ENCODE measurements around the gene KANSL1L.

KANSL1L gene

DNA sequence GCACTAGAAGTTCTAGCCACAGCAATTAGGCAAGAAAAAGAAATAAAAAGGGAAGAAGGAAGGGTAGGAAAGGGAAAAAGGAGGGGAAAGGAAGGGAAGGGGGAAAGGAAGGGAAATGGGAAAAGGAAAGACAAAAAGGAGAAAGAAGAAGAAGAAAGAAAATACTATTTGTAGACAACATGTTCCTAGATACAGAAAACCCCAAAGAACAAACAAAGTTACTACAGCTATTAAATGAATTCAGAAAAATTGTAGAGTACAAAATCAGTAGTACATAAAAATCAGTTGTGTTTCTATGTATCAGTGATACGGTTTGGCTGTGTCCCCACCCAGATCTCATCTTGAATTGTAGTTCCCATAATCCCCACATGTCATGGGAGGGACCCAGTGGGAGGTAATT, 116.5 kb downstream of the KANSL1L start:
- DNase-seq: no peak

DNA sequence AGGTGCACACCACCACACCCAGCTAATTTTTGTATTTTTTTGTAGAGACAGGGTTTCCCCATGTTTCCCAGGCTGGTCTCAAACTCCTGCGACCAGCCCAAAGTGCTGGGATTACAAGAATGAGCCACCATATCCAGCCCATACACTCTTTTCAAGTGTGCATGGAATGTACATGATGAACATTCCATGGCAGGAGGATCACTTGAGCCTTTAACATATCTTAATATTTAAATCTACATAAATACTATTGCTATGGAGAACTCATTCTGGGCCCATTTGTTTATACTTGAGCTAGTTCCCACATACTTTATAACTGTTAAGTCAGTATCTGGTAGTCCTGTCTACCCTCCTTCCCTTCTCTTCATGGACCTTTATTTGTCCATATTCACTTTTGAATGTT, 120.3 kb downstream of the KANSL1L start:
- no peak for DNase-seq

GRCh38 chr2:210049831-210050230, 121.4 kb downstream of the KANSL1L start:
- no peak for DNase-seq

- no peak for DNase-seq
These were observed 124.2 kb downstream of the KANSL1L start for GRCh38 chr2:210046851-210047500.

DNA sequence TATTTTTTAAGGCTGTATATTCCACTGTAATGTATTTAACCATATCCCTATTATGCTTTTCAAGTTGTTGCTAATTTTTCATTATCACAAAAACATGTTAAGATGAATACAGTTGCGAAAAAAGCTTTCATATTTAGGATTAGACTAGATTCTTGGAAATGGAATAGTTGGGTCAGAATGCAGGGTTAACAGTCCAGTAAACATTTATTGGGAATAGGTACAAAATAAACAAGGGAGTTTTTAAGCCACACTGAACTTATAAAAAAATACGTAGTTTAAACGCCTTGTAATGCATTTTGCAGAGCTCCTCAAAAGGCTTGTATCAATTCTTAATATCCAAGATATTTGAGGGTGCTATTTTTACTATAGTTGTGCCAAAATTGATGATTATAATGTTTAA, 133.1 kb downstream of the KANSL1L start:
- no peak for DNase-seq

DNA sequence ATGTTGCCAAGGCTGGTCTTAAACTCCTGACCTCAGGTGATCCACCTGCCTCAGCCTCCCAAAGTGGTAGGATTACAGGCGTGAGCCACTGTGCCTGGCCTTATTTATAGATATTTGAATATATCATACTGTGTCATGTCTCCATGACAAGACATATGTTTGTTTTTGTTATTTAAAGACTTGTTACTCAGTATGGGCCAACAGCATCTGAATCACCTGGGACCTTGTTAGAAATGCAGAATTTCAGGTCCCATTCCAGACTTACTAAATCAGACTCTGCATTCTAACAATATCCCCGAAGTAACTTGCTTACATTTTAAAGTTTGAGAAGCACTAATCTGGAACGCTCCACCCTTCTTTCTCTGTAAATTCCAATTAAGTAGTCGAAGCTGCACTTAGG, 135.5 kb downstream of the KANSL1L start:
- DNase-seq: no peak

DNA sequence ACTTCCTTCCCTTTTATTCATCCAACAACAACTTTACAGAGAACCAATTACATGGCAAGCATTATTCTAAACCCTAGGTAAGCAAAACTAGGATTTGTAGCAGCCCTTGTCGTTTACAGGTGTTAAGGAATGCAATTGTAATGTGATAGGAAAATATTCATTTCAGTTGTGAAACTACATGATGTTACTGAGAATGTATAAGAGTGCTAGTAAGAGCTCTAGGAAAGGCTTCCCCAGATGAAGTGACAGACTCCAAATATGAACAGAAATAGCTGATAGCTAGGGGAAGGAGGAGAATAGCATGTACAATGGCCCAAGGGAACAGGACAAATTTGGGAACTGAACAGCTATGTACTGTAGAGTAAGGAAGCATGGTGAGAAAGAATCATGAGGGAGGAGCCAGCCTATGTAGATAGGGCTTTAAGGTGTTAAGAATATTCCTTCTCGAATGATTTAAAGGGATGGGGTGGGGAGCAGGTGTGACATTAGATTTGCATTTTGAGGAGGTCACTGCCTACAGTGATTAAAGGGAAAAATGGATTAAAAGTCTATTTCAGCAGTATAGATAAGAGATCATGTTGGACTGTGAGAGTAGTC, 137.0 kb downstream of the KANSL1L start:
- no peak for DNase-seq

- DNase-seq: no peak
These were observed 143.0 kb downstream of the KANSL1L start for GRCh38 chr2:210028178-210028577.

- DNase-seq: no peak
These were observed 143.6 kb downstream of the KANSL1L start for GRCh38 chr2:210027608-210028007.

- DNase-seq: no peak
These were observed 148.4 kb downstream of the KANSL1L start for GRCh38 chr2:210022824-210023223.

GRCh38 chr2:210020138-210020537, 151.1 kb downstream of the KANSL1L start:
- no peak for DNase-seq

DNA sequence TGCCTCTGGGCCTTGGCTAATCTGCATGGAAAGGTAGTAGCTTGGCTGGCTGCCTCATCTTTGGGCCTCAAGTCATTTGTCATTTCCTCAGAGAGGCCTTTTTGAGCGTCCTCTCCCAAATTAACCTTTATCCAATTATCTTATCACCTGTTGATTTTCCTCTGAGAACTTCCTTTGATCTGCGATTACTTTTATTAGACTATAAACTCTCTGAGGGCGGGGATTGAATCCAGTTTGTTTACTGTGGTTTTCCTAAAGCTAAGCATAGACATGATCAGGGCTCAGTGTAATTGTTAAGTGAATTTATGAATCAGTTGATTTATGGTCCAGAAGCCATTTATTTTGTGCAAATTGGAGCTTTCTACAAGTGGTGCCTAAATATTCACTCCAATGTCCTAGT, 161.3 kb downstream of the KANSL1L start:
- DNase-seq: no peak

DNA sequence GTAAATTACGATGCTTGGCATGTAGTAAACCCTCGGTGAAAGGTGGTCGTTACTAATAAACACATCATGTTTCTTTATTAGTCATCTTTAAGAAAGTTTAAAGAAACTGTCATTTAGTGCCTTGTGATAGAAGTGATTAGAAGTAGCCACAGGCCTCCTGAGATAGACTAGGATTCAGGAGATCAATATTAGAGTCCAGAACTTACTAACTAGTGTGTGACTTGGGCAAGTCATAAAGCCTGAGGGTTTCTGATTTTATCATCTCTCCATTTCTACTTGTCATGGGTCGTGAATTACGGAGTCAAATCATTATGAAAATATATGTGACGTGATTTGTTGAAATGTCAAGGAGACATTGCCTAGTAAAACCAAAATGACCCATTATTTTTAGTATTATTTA, 162.1 kb downstream of the KANSL1L start:
- no peak for DNase-seq

- DNase-seq: no peak
These were observed 163.3 kb downstream of the KANSL1L start for GRCh38 chr2:210007895-210008294.

- DNase-seq: no peak
These were observed 166.3 kb downstream of the KANSL1L start for GRCh38 chr2:210004881-210005280.

- DNase-seq: no peak
These were observed 167.8 kb downstream of the KANSL1L start for GRCh38 chr2:210003359-210003758.

DNA sequence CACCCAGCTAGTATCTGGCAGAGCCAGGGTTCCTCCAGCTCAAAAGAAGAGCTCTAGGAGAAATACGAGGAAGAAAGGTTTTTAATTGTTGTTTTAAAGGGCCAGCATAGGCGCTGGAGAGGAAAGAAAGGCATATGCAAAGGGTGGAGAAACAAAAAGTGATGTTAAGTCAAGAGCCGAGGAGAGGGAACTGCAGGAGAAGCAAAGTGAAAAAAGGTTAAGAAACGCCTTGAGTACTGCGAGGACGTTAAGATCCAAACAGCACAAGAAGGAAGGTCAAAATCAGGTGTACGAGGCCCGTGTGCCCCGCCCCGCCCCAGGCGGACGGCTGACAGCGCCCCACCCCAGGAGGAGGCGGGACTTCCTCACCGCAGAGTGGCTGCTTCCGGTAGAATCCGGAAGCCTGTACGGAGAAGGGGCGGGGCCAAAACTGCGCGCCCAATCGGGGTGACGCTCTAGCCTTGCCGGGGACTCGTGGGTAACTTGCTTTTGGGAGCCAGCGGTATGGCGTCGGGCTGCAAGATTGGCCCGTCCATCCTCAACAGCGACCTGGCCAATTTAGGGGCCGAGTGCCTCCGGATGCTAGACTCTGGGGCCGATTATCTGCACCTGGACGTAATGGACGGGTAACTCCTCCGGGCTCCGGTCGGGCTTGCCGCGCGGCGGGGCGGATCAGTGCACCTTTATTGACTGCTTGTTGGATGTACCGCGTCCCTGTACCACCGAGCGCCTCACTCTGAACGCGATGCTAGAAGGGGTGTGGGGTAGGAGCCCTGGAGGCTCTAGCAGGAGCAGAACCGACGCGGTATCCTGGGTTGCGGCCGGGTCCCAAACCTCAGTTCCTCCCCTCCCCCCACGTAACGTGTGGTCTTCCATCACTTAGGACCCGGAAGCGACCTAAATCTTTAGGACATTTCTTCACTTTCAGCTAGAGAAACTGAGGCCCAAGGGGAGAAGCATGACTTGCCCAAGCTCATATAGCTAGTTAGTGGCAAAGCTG, 168.8 kb downstream of the KANSL1L start, which contains the start of gene RPE:
TSS of gene RPE (plus strand) at position 481 of the 1,000 bp plus-strand sequence. CDS start at position 505, 24 bp downstream.
- peak; percentile 98 for DNase-seq

DNA sequence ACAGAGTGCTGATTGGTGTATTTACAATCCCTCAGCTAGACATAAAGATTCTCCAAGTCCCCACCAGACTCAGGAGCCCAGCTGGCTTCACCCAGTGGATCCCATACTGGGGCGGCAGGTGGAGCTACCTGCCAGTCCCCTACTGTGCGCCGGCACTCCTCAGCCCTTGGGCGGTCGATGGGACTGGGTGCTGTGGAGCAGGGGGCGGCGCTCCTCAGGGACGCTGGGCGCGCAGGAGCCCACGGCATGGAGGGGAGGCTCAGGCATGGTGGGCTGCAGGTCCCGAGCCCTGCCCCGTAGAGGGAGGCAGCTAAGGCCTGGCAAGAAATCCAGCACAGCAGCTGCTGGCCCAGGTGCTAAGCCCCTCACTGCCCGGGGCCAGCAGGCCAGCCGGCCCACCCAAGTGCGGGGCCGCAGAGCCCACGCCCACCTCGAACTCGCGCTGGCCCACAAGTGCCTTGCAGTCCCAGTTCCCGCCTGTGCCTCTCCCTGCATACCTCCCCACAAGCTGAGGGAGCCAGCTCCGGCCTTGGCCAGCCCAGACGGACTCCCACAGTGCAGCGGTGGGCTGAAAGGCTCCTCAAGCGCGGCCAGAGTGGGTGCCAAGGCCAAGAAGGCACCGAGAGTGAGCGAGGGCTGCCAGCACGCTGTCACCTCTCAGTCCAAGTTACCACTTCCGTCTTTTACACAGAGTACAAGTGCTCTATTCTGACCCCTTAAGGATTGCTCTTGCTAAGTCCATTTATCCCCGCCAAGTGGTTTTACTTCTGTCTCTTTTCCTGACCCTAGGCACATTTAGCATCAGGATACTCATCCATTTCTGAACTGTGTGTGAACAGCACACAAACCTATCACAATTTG, 170.5 kb downstream of the KANSL1L start:
- no peak for DNase-seq

DNA sequence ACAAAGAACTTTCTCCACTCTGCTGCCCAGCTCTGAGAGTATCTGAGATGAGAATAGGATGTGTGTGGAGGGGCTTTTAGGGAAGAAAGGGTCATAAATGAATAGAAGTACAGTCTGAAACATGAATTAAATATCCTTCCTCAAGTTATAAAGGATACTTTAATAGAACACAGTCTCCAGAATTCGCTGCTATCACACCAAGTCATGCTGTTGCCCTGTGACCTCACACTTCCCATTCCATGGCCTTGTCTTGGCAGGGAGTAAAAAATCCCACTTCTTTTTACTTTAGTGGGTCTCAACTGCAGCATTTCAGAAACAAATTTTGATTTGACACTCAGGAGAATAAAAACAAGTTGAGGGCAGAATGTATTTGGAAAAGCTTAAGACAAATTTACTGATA, 172.6 kb downstream of the KANSL1L start:
- no peak for DNase-seq

GRCh38 chr2:209993968-209994367, 177.2 kb downstream of the KANSL1L start:
- DNase-seq: no peak

- no peak for DNase-seq
These were observed 180.4 kb downstream of the KANSL1L start for GRCh38 chr2:209990838-209991237.

- DNase-seq: no peak
These were observed 183.2 kb downstream of the KANSL1L start for GRCh38 chr2:209988010-209988409.

DNA sequence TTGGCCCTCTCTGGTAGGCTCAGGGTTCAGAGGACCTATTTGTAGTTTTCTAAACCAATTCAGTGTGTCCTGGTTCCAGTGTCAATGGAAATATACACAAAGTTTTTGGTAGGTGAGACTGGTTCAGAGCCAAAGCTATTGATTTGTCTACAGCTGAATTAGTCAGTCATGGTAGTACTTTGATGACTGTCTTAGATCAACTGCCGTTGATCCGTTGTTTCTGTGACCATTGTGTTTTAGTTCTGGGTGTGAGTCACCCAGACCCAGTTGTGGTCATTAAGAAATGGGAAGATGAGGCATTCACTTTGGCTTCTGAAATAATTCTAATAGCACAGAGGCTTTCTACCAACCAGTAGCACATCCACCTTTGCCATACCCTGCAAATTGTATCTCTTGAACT, 184.8 kb downstream of the KANSL1L start:
- no peak for DNase-seq

Data from activated naive CD4-positive, alpha-beta T cell treated with Interleukin-2 at 50 U/mL for 16 hours (primary cell).